Kidney glomerular epithelial cell (primary cell): ENCODE results near the gene TMEM182.

Experiments used
- DNase-seq: peaks from one replicate; lab custom pipeline; 2025; lab: John Stamatoyannopoulos, UW

Gene TMEM182

GRCh38 chr2:102768253-102768652 lies 6.4 kb downstream of the TMEM182 start:
- DNase-seq: no peak

GRCh38 chr2:102768892-102769291 lies 7.1 kb downstream of the TMEM182 start:
- no peak for DNase-seq

GRCh38 chr2:102770506-102770905 lies 8.7 kb downstream of the TMEM182 start:
- DNase-seq: peak; percentile 46

GRCh38 chr2:102771114-102771513 lies 9.3 kb downstream of the TMEM182 start:
- DNase-seq: no peak

GRCh38 chr2:102772659-102773058 lies 10.8 kb downstream of the TMEM182 start:
- DNase-seq: no peak

GRCh38 chr2:102773149-102773705 lies 11.4 kb downstream of the TMEM182 start:
- DNase-seq: no peak

- no peak for DNase-seq
Measured at GRCh38 chr2:102778260-102778659, 16.4 kb downstream of the TMEM182 start.

- no peak for DNase-seq
Measured at GRCh38 chr2:102780467-102780866, 18.6 kb downstream of the TMEM182 start.

GRCh38 chr2:102782187-102782586 lies 20.4 kb downstream of the TMEM182 start:
- DNase-seq: no peak

- no peak for DNase-seq
Measured at GRCh38 chr2:102782933-102783332, 21.1 kb downstream of the TMEM182 start.

GRCh38 chr2:102783506-102784183 lies 21.8 kb downstream of the TMEM182 start:
- no peak for DNase-seq

- DNase-seq: no peak
Measured at GRCh38 chr2:102784940-102785339, 23.1 kb downstream of the TMEM182 start.

- DNase-seq: no peak
Measured at GRCh38 chr2:102788216-102788884, 26.5 kb downstream of the TMEM182 start.

GRCh38 chr2:102788885-102789260 lies 27.0 kb downstream of the TMEM182 start:
- no peak for DNase-seq

GRCh38 chr2:102789349-102790090 lies 27.7 kb downstream of the TMEM182 start:
- DNase-seq: no peak

- no peak for DNase-seq
Measured at GRCh38 chr2:102790091-102790455, 28.2 kb downstream of the TMEM182 start.

- DNase-seq: no peak
Measured at GRCh38 chr2:102792568-102793208, 30.9 kb downstream of the TMEM182 start.

GRCh38 chr2:102795641-102796040 lies 33.8 kb downstream of the TMEM182 start:
- no peak for DNase-seq

- no peak for DNase-seq
Measured at GRCh38 chr2:102796337-102796736, 34.5 kb downstream of the TMEM182 start.

GRCh38 chr2:102797486-102797885 lies 35.7 kb downstream of the TMEM182 start:
- DNase-seq: no peak

GRCh38 chr2:102798181-102798580 lies 36.4 kb downstream of the TMEM182 start:
- no peak for DNase-seq

GRCh38 chr2:102801098-102801718 lies 39.4 kb downstream of the TMEM182 start:
- no peak for DNase-seq
